NCI-H1694 treated with DMSO at 0.1 percent for 48 hours (cell line): ENCODE results near the gene GBP7.
"Not testable (repeated sequence)": the region's sequence is repeated elsewhere in the genome, so short reads cannot be mapped to it uniquely, and the experiment has no call there.

ENCODE experiments used
- DNase-seq: peaks from one replicate; lab custom pipeline; 2025; lab: John Stamatoyannopoulos, UW

GBP7 gene, protein sequence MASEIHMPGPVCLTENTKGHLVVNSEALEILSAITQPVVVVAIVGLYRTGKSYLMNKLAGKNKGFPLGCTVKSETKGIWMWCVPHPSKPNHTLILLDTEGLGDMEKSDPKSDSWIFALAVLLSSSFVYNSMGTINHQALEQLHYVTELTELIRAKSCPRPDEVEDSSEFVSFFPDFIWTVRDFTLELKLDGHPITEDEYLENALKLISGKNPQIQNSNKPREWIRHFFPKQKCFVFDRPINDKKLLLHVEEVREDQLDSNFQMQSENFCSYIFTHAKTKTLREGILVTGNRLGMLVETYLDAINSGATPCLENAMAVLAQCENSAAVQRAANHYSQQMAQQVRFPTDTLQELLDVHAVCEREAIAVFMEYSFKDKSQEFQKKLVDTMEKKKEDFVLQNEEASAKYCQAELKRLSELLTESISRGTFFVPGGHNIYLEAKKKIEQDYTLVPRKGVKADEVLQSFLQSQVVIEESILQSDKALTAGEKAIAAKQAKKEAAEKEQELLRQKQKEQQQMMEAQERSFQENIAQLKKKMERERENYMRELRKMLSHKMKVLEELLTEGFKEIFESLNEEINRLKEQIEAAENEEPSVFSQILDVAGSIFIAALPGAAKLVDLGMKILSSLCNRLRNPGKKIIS

DNA sequence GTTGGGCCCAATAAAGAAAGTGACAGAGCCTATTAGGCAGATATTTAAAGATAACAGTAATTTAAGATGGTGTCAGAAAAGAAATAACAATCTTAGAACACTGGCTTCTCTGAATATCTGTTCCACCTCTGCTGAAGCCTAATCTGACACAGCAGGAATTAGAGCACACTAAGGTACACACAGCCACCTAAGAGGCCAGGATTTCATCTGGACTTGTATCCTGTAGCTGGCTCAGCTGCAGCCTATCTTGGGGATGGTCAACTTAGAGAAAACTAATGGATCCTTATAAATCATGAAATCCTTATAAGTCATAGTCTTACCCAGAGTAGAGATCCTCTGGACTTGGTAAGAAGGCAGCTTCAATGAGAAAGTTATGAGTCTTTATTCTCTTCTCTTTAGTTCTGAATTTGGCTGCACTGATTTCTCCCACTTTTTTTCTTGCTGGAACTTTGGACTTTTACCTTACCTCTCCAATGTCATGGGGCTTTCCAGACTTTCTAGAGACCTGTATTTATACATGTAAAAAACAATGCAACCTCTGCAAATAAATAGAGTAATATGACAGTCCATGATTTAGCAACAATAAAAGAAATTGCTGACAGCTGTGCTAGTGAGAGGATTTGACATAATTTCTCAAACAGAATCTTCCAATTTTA is at the start of gene GBP7:
TSS of gene GBP7 (minus strand) at position 403 of the 656 bp plus-strand sequence. CDS start 4,068 bp downstream, outside the sequence.
- no peak for DNase-seq

DNA sequence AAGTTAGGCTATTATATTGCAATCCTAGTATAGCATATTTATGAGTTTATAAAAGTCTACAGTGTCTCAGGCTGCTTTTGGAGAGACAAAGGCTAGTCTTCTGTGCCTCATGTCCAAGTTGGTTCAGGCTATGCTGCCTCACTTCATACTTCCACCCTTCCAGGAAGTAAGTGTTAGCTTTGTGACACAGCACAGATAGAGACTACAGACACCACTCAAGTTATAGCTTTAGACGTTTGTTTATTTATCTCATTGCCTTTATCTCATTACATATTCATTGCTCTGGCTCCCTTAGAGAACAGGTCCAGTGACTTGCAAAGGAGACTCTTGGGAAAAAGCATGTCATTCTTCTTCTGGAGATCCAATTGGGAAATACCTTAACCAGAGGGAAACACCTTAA is 45.5 kb upstream of the GBP7 start:
- DNase-seq: no peak

DNA sequence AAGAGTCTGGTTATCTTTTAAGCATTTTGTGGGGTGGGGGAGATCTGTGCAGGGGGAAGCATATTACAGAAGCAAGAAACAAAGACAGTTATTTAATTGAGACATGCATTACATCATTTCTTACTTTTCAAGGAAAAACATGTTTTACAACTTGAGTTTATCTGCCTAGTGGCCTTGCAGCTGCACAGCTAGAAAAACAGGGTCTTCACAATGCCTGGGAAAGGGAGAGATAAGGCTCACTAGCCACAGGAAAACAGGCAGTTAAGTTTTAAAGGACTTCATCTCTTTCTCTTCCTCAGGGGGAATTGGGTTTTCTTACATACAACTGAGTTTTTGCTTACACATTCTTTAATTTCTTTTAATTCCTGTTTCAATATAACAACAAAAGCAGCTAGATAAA is 44.0 kb upstream of the GBP7 start:
- DNase-seq: not testable (repeated sequence)

DNA sequence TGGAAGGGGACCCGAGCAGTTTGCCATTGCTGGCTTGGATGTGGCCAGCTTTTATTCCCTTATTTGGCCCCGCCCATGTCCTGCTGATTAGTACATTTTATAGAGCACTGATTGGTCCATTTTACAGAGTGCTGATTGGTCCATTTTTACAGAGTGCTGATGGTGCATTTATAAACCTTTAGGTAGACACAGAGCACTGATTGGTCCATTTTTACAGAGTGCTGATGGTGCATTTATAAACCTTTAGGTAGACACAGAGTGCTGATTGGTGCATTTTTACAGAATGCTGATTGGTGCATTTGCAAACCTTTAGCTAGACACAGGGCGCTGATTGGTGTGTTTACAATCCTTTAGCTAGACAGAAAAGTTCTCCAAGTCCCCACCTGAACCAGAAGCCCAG is 43.1 kb upstream of the GBP7 start:
- not testable (repeated sequence) for DNase-seq

DNA sequence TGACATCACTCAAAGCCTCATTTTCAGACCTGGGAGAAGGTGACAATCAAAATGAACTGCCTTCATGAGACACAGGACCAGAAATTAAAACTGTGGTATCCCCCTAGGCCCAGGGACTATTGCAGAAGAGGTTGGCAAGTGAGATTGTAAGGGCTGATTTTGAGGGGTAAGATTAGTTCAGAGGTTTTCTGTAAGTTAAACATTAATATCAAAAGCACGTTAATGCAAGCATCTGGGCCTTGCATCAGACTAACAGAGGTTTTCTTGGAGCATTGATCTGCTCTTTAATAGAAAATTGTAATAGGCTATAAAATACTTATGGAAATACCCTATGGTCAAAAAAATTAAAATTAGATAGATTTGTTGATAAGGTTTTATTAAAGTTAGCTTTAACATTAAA is 37.5 kb upstream of the GBP7 start:
- no peak for DNase-seq

DNA sequence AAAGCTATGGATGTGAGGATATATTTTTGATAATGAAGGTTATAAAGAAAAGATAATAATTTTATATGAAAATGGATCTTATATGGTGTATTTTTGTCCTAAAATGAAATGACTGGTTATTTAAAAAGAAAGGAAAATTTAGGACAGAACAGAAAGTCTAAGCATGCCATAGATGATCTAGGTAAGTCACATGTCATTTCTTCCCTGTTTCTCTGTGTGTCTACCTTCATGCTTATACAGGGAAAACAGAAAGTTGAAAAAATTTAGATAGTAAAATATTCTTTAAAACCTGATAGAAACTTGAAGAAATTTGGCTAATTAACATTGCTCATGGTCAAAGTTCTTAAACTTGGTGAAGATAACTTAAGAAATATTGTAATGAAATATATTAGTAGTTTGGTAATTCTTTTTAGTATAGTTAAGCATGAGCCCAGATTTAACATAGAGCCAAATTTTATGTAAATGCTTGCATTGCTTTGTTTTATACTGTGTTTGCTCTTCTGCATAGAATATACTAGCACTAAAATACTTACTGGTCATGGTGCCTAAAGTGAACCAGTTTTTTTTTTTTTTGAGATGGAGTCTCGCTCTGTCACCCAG is 35.3 kb upstream of the GBP7 start:
- DNase-seq: no peak

DNA sequence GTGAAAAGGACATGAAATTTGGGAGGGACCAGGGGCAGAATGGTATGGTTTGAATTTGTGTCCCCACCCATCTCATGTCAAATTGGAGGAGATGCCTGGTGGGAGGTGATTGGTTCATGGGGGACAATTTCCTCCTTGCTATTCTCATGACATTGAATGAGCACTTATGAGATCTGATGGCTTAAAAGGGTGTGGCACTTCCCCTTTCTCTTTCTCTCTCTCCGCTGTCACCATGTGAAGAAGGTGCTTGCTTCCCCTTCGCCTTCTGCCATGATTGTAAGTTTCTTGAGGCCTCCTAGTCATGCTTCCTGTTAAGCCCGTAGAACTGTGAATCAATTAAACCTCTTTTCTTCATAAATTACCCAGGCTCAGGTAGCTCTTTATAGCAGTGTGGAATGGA is 30.6 kb upstream of the GBP7 start:
- no peak for DNase-seq

DNA sequence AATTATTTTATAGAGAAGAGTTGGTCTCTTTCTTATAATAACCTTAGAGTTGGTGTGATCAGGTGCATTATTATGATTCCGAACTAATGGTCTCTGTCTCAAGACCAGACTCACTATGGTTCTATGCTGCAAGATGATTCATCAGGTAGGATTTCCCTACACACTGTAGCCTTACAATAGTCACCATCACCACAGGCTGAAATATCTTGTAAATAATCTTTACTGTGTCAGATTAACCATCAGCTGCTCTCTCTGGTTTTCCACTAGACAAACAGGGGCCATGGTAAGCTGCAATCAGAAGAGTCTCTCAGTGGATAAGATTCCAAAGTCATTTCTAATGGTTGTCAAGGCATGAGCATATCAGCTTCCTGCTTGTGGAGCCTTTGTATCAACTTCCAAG is 27.4 kb upstream of the GBP7 start:
- no peak for DNase-seq

DNA sequence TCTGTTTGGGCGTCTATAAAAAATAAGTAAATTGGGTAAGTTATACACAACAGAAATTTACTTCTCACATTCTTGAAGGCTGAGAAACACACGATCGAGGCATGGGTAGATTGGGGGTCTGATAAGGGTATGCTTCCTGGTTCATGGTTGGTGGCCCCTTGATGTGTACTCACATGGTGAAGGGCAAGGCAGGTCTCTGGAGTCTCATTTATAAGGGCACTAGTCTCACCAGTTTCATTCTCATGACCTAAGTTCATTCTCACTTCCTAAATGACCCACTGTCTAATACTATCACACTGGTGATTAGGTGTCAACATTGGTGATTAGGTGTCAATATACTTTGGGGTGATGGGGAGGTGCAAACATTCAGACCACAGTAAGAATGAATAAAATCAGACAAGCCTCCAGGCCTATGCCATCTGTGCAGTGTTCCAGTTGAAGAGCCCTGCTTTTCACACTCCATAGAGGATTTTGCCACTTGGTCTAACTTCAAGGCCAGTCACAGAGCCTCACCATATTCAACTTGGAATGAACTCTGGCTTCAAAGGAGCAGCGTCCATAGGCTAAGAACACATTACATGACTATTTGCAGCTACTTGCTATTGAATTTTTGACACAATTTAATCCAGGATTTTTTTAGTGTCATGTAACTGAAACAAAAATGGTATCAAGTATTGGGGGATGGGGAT is 25.4 kb upstream of the GBP7 start:
- DNase-seq: no peak

DNA sequence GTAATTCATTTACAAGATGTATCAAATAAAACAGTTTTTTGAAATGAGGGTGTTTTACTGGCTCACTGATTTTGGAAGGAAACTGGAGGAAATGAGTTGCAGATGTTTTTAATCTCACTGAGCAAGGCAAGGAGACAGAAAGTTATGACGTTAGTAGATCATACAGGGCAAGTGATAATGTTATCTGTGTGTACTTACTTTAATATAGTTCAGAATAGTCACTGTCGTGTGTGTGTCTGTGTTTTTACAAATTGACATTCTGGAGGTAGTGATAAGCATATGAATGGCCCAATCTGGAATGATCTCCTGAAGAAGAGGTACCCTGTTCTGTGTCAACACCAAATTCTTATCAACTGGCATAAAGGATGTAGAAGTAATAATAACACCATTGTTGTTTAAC is 24.9 kb upstream of the GBP7 start:
- DNase-seq: no peak

DNA sequence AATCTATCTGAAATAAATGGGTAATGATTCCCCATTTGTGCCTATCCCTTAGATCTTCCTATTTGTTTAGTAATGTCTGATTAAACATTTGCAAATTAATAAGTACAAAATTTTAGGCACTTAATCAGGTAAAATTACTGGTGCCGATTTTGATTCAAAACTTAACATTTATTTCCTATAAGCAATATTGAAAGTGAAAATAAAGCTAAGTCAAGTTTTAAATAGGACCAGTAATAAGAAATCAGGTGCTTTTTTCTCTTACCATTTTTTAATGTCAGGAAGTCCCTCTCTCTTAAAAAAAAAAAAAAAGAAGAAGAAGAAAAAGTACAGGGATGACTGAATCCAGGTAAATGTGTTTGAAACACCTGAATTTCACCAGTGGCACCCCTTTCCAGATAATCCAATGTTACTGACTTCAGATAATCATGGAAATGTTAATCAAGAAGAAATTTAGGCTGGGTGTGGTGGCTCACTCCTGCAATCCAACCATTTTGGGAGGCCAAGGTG is 23.8 kb upstream of the GBP7 start:
- no peak for DNase-seq

DNA sequence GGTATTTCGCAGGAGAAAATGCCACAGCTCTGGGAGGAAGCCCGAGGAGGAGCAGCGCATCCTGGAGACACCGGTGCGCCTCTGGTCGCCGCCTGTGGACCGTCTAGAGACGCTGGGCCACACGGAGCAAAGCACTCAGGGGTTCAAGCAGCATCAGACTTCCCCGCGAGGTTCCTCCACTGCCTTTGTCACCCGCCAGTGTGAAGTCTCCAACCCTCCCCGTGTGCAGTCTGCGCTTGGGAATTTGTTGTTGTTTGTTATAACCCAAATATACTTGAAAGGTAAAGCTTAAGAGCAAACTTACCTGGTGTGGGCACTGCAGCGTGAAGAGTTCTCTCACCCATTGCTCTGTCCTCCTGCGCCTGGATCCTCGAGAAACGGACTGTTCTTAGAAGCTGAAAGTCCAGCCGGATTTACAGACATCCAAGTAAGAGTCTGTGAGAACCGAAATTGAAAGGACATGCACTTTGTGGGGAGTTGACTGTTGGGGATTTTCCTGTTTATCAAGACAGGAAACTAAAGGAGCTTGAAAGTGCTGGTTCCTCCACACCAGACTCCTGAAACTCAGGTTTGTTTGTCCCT is 22.8 kb upstream of the GBP7 start, which contains the start of gene GBP4:
TSS of gene GBP4 (minus strand) at position 452 of the 582 bp plus-strand sequence. CDS start at position 344, 108 bp downstream.
- no peak for DNase-seq

DNA sequence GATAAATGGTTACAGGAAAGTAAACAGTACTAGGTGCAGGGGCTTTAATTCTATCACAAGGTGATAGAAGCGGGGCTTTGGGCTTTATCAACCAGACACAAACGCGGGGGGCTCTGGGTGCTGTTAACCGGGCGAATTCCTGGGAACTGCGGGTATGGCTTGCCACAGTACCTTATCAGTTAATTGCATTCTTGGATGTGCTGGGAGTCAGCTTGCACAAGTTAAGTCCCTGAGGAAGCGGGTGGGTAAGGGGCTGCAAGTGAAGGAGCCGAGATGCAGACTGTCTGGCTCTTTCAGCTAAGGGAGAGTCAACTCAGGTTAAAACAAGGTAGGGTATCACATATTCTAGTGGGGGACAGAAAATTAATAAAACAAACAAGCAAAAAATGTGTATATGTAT is 22.3 kb upstream of the GBP7 start:
- DNase-seq: no peak

DNA sequence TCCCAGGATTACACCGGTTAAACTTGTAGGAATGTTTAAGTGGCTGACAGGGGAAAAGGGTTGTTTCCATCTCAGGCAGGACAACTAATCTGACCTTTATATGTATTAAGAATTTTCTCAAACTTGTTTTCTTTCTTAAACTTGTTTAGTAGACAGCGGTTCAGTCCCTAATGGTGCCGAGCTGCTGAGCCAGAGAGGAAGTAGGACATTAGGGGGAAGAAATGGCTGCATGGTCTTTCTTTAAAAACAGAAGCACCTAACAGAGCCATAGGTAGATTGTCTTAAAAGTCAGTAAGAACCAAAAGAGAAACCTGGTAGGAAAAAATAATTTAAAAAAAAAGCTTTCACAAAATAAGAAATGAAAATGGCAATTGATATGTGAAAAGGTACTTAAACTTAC is 19.7 kb upstream of the GBP7 start:
- DNase-seq: no peak

DNA sequence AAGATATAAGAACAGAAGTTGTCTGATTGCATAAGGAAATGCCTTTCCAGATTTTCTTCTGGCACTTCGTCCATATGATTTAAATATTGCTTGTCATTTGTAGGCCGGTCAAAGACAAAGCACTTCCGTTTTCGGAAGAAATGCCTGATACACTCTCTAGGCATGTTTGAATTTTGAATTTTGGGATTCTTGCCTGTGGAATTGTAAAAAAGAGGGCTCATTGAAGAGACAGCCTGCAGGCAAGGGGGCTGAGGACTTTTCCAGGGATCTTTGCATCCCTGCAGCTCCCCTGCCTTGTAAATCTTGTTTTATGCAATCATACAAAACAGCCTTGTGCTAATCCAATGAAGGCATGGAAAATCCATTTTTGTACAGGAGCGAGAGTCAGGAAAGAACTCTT is 15.5 kb upstream of the GBP7 start:
- DNase-seq: no peak

DNA sequence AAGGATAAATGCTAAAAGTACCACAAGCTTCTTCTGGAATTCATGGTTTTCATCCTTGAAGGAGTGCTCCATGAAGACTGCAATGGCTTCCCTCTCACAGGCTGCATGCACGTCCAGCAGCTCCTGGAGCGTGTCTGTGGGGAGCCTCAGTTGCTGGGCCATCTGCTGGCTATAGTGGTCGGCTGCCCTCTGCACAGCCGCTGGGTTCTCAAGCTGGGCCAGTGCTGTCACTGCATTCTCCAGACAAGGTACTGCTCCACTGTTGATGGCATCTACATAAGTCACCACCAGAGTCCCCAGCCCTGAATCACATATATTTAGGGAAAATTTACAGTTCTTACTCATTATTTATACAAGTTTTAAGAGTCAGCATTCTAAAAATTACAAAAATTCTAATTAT is 14.2 kb upstream of the GBP7 start:
- DNase-seq: no peak

DNA sequence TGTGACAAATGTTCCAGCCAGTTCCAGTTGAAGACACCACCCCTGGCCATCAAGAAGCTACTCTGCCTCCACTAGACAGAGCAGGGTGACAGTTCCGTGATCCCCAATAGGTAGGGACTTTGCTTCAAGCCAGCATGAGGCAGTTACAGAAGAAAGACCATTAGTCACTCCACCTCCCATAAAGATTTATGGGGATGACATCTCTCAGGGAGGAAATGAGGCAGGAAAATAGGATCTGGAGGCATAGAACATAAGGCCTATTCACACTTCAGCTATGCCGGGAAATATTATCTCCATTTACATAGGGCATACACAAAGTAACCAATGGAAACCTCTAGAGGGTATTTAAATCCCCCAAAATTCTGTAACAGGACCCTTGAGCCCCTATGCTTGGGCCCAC is 3.5 kb upstream of the GBP7 start:
- no peak for DNase-seq

DNA sequence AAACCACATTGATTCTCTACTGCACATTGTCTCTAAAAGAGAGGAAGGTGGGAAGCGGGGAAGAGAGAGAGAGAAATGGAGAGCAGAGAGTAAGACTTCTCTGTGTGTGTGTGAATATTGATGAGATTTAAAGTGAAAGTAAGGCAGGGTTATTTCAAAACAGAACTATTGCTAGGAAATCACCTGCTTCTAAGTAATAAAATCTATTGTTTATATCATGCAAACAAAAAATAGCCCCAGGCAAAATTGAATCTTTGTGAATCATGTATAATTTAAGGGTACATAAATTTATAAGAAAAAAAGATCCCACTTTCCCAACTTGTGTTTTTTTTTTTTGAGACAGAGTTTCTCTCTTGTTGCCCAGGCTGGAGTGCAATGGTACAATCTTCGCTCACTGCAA is 1.2 kb upstream of the GBP7 start:
- DNase-seq: no peak

DNA sequence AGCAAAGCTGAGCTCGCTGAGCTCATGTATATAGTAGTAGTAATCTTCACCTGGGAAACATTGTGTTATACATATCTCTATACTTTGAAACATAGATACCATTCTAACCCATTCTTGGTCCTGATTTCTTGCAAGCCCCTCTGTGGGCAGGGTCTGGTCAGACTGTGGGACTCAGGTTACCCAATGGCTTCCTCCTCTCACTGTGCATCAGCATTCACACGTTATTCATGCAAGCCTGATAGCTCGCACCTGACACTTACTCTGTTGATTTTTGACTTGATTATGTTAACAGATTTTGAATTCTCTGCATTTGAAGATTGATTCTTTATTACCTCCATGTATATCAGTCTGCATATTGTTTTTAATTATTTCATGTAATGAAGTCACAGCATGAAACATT is 1.3 kb downstream of the GBP7 start:
- no peak for DNase-seq

DNA sequence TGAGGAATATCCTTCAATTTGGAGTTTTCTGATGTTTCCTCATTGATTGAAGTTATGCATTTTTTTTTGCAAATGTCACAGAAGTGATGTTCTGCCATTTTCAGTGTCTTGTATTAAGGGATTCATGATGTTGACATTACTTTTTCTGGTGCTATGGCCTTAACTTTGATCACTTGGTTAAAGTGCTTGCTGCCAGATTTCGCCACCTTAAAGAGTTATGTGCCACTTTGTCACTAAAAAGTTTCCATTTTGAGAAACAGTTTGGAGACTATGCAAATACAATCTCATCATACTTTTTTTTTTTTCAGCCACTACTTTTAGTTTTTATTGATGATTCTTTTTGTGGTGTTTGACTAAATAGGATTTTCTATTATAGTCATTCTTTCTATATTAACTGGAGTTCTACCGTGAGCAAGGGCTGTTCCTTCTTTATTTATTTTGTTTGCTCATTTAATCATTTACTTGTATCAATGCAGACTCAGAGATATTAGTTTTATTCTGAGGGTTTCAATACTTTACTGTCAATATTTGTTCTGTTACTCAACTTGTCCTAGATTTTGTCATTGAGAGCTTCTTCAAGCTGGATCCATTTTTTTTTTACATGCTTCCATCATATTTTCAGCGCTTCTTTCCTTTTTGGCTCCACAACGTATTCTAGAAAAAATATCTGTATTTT is 3.2 kb downstream of the GBP7 start:
- DNase-seq: no peak

DNA sequence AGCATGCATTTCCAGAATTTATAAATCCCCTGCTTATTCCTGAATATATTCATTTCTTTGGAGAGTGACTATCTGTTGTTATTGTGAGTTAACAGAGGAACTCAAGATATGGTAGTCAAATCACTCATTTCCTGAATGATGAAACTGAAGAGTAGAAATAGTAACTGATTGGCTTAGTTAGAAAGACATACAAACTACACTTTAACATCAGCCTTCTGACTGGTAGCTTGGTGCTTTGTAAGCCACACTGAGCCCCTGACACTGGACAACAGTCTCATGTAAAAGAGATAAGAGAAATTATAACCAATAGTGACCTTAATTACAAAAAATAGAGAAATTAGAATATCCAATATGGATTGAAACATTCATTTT is 4.8 kb downstream of the GBP7 start:
- DNase-seq: no peak
